AML-193 (cell line): ENCODE measurements around the gene SGCD.
"Not testable (repeated sequence)": the region's sequence is repeated elsewhere in the genome, so short reads cannot be mapped to it uniquely, and the experiment has no call there.

Source experiments
- DNase-seq, 2 experiments: peaks; one replicate each; lab custom pipeline; 2025; lab: John Stamatoyannopoulos, UW

The SGCD gene

GRCh38 chr5:156628421-156628820 is 301.5 kb downstream of the SGCD start:
- DNase-seq = no peak

- no peak for DNase-seq
Observed at GRCh38 chr5:156631005-156631404, 304.0 kb downstream of the SGCD start.

- DNase-seq = no peak
Observed at GRCh38 chr5:156634301-156634700, 307.3 kb downstream of the SGCD start.

- no peak for DNase-seq
Observed at GRCh38 chr5:156640691-156641241, 313.8 kb downstream of the SGCD start.

- DNase-seq = no peak
Observed at GRCh38 chr5:156641686-156642085, 314.7 kb downstream of the SGCD start.

- no peak for DNase-seq
Observed at GRCh38 chr5:156647034-156647451, 320.1 kb downstream of the SGCD start.

GRCh38 chr5:156654444-156654843 is 327.5 kb downstream of the SGCD start:
- DNase-seq = no peak

- no peak for DNase-seq
Observed at GRCh38 chr5:156655732-156656131, 328.8 kb downstream of the SGCD start.

GRCh38 chr5:156664832-156665231 is 337.9 kb downstream of the SGCD start:
- DNase-seq = not testable (repeated sequence)

GRCh38 chr5:156666686-156667085 is 339.7 kb downstream of the SGCD start:
- not testable (repeated sequence) for DNase-seq

- DNase-seq = no peak
Observed at GRCh38 chr5:156667616-156668015, 340.7 kb downstream of the SGCD start.

GRCh38 chr5:156669416-156669815 is 342.5 kb downstream of the SGCD start:
- DNase-seq = no peak

- DNase-seq = no peak
Observed at GRCh38 chr5:156670615-156671014, 343.7 kb downstream of the SGCD start.

- DNase-seq = no peak
Observed at GRCh38 chr5:156675395-156675794, 348.4 kb downstream of the SGCD start.

- DNase-seq = no peak
Observed at GRCh38 chr5:156677963-156678362, 351.0 kb downstream of the SGCD start.

GRCh38 chr5:156678484-156678883 is 351.5 kb downstream of the SGCD start:
- DNase-seq = no peak

- DNase-seq = no peak
Observed at GRCh38 chr5:156680831-156681230, 353.9 kb downstream of the SGCD start.

GRCh38 chr5:156681265-156681664 is 354.3 kb downstream of the SGCD start:
- DNase-seq = no peak

- DNase-seq = no peak
Observed at GRCh38 chr5:156682971-156683370, 356.0 kb downstream of the SGCD start.

GRCh38 chr5:156683509-156683908 is 356.5 kb downstream of the SGCD start:
- DNase-seq = no peak

- no peak for DNase-seq
Observed at GRCh38 chr5:156684216-156684615, 357.3 kb downstream of the SGCD start.

- DNase-seq = no peak
Observed at GRCh38 chr5:156685481-156685880, 358.5 kb downstream of the SGCD start.

- no peak for DNase-seq
Observed at GRCh38 chr5:156686380-156686779, 359.4 kb downstream of the SGCD start.

GRCh38 chr5:156686796-156687195 is 359.8 kb downstream of the SGCD start:
- DNase-seq = no peak

- no peak for DNase-seq
Observed at GRCh38 chr5:156687514-156687913, 360.6 kb downstream of the SGCD start.
